IPS-20b (cell line): ENCODE measurements around the gene SEC24C.
"Not testable (repeated sequence)": the region's sequence is repeated elsewhere in the genome, so short reads cannot be mapped to it uniquely, and the experiment has no call there.

Experiments used
- H3K27ac ChIP-seq: one replicate; pipeline ENCODE4 v1.5.1; 2013; ENCODE audit warnings: low read length
- H3K27me3 ChIP-seq: 2 replicates; pipeline ENCODE4 v1.6.1; 2013; ENCODE audit warnings: mild to moderate bottlenecking, low read length, inconsistent platforms; ENCODE audit not compliant: insufficient read depth
- H3K36me3 ChIP-seq: 2 replicates; pipeline ENCODE4 v1.6.1; 2013; ENCODE audit warnings: low read depth, mild to moderate bottlenecking, inconsistent platforms, low read length, moderate library complexity; ENCODE audit not compliant: insufficient read depth
- H3K4me1 ChIP-seq: 2 replicates; pipeline ENCODE4 v1.6.1; 2013; ENCODE audit warnings: mild to moderate bottlenecking, control low read depth, inconsistent platforms, low read length, moderate library complexity; ENCODE audit not compliant: insufficient read depth
- H3K4me3 ChIP-seq: 2 replicates; pipeline ENCODE4 v1.5.1; 2013; ENCODE audit warnings: mild to moderate bottlenecking, low read length, inconsistent platforms
- H3K9ac ChIP-seq: 2 replicates; pipeline ENCODE4 v1.6.1; 2013; ENCODE audit warnings: low read depth, mild to moderate bottlenecking, inconsistent platforms, low read length, moderate library complexity
- H3K9me3 ChIP-seq: 2 replicates; pipeline ENCODE4 v1.6.1; 2013; ENCODE audit warnings: mild to moderate bottlenecking, low read depth, low read length, inconsistent platforms; ENCODE audit not compliant: insufficient read depth

Gene SEC24C

DNA sequence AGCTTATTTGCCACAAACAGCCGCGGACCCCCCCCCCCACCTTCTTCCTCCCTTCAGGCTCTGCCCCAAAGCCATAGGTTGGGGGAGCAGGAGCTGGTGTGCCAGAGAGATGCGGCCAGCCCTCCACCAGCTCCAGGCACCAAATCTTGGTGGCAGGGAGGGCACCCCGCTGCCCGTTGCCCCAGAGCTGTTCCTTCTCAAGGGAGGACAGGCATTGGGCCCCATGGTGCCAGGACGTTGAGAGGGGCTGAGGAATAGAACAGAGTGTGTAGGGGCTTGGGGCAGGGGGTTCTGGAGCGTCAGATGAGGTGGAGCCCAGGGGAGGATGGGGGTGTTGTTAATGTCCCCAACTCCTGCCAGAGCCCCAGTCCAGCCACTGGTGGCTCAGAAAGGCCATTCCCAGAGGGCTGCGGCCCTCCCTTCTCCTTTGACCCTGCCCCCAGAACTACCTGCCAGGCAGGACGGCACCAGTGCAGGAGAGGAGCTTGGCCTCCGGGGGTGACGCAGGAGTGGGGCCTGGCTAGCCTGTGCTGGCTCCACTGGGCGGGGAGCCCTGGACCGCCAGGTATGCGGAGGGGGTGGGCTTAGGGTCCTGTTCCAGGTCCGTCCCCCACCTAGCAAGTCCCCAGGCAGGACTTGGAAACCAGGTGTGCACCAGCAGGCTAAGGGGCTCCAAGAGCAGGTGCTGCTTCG lies 10.0 kb upstream of the SEC24C start:
- Histone ChIP-seq H3K27me3 (no peaks in the 10 kb centered on the region), H3K9me3 (no peaks in the 10 kb centered on the region), H3K36me3 (peaks cover 6% of the 10 kb centered on the region; the same call in 1 of the 2 replicates), H3K9ac (no peak overlapping the region), H3K4me3 (no peak overlapping the region), H3K4me1 (no peaks in the 10 kb centered on the region), H3K27ac (no peak overlapping the region)

DNA sequence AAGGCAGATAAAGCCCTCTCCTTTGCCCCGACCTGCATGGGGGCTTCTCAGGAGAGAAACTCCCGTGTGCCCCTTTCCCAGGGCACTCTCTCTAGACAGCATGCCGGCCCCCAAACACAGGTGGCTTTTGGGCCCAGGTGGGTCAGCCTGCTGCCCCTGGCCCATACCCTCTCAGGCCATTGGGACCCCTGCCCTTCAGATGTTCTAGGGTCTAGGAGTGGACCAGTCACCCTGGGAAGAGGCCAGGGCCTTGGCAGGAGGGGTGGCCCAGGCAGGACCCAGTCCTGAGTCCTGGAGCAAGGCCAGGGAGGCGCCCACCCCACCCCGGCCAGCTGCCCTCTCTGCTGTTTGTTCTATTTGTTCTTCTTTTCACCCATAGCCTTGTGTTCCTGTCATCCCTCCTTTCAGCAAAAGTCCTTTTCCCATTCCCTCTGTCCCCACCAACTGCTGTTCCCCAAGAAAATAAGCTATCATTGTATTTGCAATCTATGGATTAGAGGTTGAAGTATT lies 9.3 kb upstream of the SEC24C start:
- Histone ChIP-seq H3K9ac (no peak overlapping the region), H3K9me3 (no peaks in the 10 kb centered on the region), H3K4me3 (no peak overlapping the region), H3K4me1 (no peaks in the 10 kb centered on the region), H3K27ac (no peak overlapping the region), H3K36me3 (peaks cover 6% of the 10 kb centered on the region; the same call in 1 of the 2 replicates), H3K27me3 (no peaks in the 10 kb centered on the region)

- H3K9ac ChIP-seq, H3K36me3 ChIP-seq, H3K27me3 ChIP-seq, H3K4me3 ChIP-seq, H3K9me3 ChIP-seq, H3K27ac ChIP-seq: not testable (repeated sequence)
- H3K4me1 ChIP-seq, result peaks cover 16% of the 10 kb centered on the region; the same call in 1 of the 2 replicates
Observed at GRCh38 chr10:73740501-73741254, 3.5 kb upstream of the SEC24C start.

DNA sequence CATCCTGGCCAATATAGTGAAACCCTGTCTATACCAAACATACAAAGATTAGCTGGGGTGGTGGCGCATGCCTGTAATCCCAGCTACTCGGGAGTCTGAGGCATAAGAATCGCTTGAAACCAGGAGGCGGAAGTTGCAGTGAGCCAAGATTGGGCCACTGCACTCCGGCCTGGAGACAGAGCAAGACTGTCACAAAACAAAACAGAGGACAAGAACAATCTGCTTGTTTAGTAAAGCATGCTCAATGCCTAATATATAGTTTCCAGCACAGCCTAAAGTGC lies 1.8 kb upstream of the SEC24C start:
- Histone ChIP-seq H3K4me1 (peaks cover 16% of the 10 kb centered on the region; the same call in 1 of the 2 replicates), H3K27me3 (no peaks in the 10 kb centered on the region), H3K9me3 (no peaks in the 10 kb centered on the region), H3K9ac (peak overlapping the region; percentile 96; the same call in 1 of the 2 replicates), H3K36me3 (peaks cover 13% of the 10 kb centered on the region), H3K27ac (peak overlapping the region; percentile 74), H3K4me3 (peak overlapping the region; percentile 87; the same call in 1 of the 2 replicates)

- peak overlapping the region; percentile 87 for H3K4me3 ChIP-seq
- H3K27me3 ChIP-seq, result no peaks in the 10 kb centered on the region
- peak overlapping the region; percentile 74 for H3K27ac ChIP-seq
- H3K36me3 ChIP-seq, result peaks cover 9% of the 10 kb centered on the region
- H3K4me1 ChIP-seq, result peaks cover 16% of the 10 kb centered on the region; the same call in 1 of the 2 replicates
- H3K9me3 ChIP-seq, result no peaks in the 10 kb centered on the region
- peak overlapping the region; percentile 96 for H3K9ac ChIP-seq
Observed at GRCh38 chr10:73743327-73743904, 756 bp upstream of the SEC24C start.

DNA sequence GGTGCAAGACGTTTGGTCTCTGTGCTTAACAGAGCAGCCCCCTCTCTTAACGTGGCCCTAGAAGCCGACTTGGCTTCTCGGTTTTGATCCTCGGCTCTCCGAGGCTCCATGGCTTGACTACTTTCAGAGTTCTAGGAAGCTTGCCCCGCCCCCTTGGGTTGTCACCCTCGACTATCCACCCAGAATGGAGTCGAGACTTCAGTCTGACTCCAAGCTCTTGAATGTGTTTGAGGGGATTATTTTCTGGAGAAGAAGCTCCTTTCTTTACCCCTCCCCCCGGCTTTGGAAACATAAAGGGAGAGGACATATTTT lies 448 bp downstream of the SEC24C start:
- H3K9ac ChIP-seq, result peak overlapping the region; percentile 96
- peaks cover 16% of the 10 kb centered on the region; the same call in 1 of the 2 replicates for H3K4me1 ChIP-seq
- no peaks in the 10 kb centered on the region for H3K27me3 ChIP-seq
- H3K27ac ChIP-seq, result peak overlapping the region; percentile 51
- H3K9me3 ChIP-seq, result no peaks in the 10 kb centered on the region
- H3K4me3 ChIP-seq, result peak overlapping the region; percentile 87
- peaks cover 17% of the 10 kb centered on the region for H3K36me3 ChIP-seq

GRCh38 chr10:73746721-73747120 lies 2.5 kb downstream of the SEC24C start:
- peaks cover 14% of the 10 kb centered on the region; the same call in 1 of the 2 replicates for H3K4me1 ChIP-seq
- H3K9me3 ChIP-seq, result no peaks in the 10 kb centered on the region
- H3K4me3 ChIP-seq, result no peak overlapping the region
- no peak overlapping the region for H3K27ac ChIP-seq
- no peak overlapping the region for H3K9ac ChIP-seq
- H3K36me3 ChIP-seq, result peaks cover 37% of the 10 kb centered on the region
- H3K27me3 ChIP-seq, result no peaks in the 10 kb centered on the region

- Histone ChIP-seq H3K4me3 (no peak overlapping the region), H3K36me3 (peaks cover 68% of the 10 kb centered on the region), H3K27me3 (no peaks in the 10 kb centered on the region), H3K4me1 (no peaks in the 10 kb centered on the region), H3K9me3 (no peaks in the 10 kb centered on the region), H3K9ac (no peak overlapping the region), H3K27ac (no peak overlapping the region)
Observed at GRCh38 chr10:73750819-73751218, 6.6 kb downstream of the SEC24C start.

DNA sequence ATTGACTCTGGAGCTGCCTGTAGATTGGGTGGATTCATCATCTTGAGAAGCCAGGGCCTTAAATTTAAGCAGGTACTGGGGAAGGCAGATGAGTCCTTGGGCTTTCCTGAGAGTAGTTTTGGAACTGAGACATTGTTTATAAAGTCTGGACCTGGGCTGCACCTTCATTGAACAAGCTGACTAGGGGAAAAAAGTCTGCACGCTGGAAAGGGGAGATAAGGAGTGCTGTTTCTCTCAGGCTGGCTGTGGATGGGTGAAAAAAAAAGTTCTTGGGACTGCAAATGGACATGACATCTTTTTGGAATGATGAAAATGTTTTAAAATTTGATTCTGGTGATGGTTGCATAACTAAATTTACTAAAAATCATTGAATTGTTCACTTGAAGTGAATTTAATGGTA lies 12.0 kb downstream of the SEC24C start:
- Histone ChIP-seq H3K9ac (no peak overlapping the region), H3K4me3 (no peak overlapping the region), H3K27me3 (no peaks in the 10 kb centered on the region), H3K9me3 (no peaks in the 10 kb centered on the region), H3K4me1 (no peaks in the 10 kb centered on the region), H3K36me3 (peaks cover 65% of the 10 kb centered on the region), H3K27ac (no peak overlapping the region)

- H3K9ac ChIP-seq, result no peak overlapping the region
- H3K27me3 ChIP-seq, result no peaks in the 10 kb centered on the region
- no peak overlapping the region for H3K4me3 ChIP-seq
- peaks cover 66% of the 10 kb centered on the region for H3K36me3 ChIP-seq
- H3K4me1 ChIP-seq, result no peaks in the 10 kb centered on the region
- no peak overlapping the region for H3K27ac ChIP-seq
- H3K9me3 ChIP-seq, result no peaks in the 10 kb centered on the region
Observed at GRCh38 chr10:73758704-73759511, 14.7 kb downstream of the SEC24C start.

DNA sequence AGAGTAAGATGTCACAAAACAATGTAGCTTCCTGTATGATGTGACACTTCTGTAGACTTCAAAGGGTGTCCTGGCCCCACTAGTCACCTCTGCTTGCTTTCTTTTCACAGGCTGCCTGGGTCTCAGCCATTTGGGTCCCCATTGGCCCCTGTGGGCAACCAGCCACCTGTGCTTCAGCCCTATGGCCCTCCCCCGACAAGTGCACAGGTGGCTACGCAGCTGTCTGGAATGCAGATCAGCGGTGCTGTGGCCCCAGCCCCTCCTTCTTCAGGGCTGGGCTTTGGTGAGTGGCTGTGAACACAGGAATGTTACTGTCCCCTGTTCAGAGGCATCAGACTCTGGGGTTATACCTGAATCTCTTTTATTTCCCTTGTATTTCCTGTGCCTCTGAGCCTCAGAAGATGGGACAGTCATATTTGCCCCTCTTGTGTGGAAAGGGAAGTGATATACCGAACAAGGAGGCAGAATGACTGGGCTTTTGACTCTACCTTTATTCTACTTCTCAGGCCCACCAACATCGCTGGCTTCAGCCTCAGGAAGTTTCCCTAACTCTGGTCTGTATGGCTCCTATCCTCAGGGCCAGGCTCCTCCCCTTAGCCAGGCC lies 15.4 kb downstream of the SEC24C start:
- Histone ChIP-seq H3K9me3 (no peaks in the 10 kb centered on the region), H3K27me3 (no peaks in the 10 kb centered on the region), H3K4me3 (no peak overlapping the region), H3K27ac (no peak overlapping the region), H3K4me1 (no peaks in the 10 kb centered on the region), H3K9ac (no peak overlapping the region), H3K36me3 (peaks cover 66% of the 10 kb centered on the region)
